ENCODE results near the gene F8. TPM values are rescaled to one million over a fixed set of nuclear protein-coding genes. Genes with fewer than 3 reads are reported as not detected.
"Not testable (repeated sequence)": the region's sequence is repeated elsewhere in the genome, so short reads cannot be mapped to it uniquely, and the experiment has no call there.

The F8 gene
- total RNA-seq, 1 experiment from 2014 or later, result 5.3 TPM

DNA sequence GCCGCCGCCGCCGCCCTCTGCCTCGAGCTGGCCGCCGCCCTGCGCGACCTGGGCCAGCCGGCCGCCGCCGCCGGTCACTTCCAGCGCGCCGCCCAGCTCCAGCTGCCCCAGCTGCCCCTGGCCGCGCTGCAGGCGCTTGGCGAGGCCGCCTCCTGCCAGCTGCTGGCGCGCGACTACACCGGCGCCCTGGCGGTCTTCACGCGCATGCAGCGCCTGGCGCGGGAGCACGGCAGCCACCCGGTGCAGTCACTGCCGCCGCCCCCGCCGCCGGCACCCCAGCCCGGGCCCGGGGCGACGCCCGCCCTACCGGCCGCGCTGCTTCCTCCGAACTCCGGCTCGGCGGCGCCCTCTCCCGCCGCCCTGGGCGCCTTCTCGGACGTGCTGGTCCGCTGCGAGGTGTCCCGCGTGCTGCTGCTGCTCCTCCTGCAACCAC, 135.7 kb downstream of the F8 start:
- not testable (repeated sequence) for DNase-seq (ENCODE audit: extremely low read depth, low read depth)

DNA sequence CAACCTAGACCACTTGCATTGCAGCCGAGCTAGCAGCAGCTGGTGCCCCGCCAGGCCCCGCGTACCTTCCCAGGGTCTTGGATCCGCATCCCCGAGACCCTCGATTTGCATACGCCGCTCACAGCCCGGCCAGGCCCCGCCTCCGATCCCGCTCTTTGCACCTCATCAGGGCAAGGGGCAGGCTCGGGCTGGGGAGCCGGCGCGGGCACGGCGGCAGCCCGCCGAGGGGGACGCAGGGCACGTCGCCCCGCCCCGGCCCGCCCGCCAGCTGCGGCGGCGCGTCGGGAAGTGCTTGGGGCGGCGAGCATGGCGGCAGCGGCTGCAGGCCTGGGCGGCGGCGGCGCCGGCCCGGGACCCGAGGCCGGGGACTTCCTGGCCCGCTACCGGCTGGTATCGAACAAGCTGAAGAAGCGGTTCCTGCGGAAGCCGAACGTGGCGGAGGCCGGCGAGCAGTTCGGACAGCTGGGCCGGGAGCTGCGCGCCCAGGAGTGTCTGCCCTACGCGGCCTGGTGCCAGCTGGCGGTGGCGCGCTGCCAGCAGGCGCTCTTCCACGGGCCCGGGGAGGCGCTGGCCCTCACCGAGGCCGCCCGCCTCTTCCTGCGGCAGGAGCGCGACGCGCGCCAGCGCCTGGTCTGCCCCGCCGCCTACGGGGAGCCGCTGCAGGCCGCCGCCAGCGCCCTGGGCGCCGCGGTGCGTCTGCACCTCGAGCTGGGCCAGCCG, 136.3 kb downstream of the F8 start, which contains the start of gene F8A1:
F8A1 (plus strand) TSS at position 287 of the 720 bp plus-strand sequence; CDS start at position 307, 20 bp downstream.
- not testable (repeated sequence) for DNase-seq (ENCODE audit: extremely low read depth, low read depth)

DNA sequence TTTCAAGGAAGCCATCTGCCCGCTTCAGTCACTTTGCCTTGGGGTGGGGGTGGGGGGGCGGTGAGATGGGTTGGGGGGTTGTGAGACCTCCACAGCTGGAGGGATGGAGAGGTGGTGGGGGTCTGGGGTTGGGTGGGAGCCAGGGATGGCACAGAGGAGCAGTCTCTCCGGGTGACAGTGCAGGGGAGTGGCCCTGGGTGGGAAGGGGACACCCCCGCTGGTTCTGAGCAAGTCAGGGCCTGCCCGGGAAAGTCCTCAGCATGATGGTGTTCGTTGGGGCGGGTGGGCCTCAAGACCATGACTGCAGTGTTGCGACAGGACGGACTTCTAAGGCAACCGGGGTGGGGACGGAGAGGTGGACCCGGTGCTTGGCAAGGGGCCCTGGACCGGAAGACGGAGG, 137.0 kb downstream of the F8 start:
- not testable (repeated sequence) for DNase-seq (ENCODE audit: extremely low read depth, low read depth)

DNA sequence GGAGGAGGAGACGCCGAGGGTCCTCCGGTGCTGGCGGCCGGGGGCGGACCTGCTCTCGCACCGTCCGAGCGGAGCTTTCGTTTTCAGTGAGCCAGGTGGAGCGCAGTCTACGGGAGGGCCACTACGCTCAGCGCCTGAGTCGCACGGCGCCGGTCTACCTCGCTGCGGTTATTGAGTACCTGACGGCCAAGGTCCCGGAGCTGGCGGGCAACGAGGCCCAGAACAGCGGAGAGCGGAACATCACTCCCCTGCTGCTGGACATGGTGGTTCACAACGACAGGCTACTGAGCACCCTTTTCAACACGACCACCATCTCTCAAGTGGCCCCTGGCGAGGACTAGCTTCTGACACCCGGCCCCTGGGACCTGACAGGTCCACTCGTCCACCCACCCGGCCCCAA, 137.5 kb downstream of the F8 start:
- not testable (repeated sequence) for DNase-seq (ENCODE audit: extremely low read depth, low read depth)

DNA sequence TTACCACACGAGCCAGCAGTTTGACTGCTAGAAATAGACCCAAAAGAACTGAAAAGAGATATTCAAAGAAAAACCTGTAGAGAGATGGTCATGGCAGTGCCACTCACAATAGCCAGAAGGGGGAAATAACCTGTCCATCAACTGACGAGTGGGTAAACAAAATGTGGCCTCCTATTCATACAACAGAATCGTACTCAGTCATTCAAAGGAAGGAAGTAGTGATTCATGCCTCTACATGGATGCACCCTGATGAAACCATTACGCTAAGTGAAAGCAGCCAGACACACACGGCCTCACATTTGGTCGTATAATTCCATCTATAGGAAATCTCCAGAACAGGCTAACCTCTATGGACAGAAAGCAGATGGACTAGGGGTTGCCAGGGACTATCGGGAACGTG, 138.5 kb downstream of the F8 start:
- DNase-seq (ENCODE audit: extremely low read depth, low read depth), result not testable (repeated sequence)

DNA sequence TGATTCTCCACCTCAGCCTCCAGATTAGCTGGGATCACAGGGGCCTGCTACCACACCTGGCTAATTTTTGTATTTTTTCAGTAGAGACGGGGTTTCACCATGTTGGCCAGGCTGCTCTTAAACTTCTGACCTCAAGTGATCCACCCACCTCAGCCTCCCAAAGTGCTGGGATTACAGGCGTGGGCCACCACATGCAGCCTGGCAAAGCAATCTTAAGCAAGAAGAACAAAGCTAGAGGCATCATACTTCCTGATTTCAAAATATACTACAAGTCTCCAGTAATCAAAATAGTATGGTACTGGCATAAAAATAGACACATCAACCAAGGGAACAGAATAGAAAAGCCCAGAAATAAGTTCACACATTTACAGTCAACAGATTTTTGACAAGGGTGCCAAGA, 149.2 kb downstream of the F8 start:
- no peak for DNase-seq (ENCODE audit: extremely low read depth, low read depth)

DNA sequence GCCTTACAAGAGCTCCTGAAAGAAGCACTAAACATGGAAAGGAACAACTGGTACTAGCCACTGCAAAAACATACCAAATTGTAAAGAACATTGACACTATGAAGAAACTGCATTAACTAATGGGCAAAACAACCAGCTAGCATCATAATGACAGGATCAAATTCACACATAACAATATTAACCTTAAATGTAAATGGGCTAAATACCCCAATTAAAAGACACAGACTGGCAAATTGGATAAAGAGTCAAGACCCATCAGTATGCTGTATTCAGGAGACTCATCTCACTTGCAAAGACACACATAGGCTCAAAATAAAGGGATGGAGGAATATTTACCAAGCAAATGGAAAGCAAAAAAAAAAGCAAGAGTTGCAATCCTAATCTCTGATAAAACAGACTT, 154.0 kb downstream of the F8 start:
- not testable (repeated sequence) for DNase-seq (ENCODE audit: extremely low read depth, low read depth)

DNA sequence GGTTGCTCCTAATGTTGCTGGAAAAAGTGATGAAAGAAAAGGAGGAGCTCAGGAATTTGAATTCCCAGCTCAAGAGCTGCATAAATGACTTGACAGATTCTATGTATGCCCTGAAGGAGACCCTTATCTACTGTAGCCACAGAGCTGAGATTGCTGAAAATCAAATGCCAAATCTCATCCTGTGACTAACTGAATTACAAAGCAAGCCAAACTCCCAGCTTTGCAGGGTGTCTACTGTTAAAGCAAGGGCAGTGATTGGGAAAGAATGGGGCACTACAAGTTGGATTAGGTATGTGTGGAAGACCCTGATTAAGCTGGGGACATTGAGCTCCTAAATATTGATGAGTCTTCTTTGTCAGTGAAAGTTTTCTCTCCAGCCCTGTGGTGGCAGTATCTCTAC, 167.3 kb downstream of the F8 start:
- no peak for DNase-seq (ENCODE audit: extremely low read depth, low read depth)

DNA sequence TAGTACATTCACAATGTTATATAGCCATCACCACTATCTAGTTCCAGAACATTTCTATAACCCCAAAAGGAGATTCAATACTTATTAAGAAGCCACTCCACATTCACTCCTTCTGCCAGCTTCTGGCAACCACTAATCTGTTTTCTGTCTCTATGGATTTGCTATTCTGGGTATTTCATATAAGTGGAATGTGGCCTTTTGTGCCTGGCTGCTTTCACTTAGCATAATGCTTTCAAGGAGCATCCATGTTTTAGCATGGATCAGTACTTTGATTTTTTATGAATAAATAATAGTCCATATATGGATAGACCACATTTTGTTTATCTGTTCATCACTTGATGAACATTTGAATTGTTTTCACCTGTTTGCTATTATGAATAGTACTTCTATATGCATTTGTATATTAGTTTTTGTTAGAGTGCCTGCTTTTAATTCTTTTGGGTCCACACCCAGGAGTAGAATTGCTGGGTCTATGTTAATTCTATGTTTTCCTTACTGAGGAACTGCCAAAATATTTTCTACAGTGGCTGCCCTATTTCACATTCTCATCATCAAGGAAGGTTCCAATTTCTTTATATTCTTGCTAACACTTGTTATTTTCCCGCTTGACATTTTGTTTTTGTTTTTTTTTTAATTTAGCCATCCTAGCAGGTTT, 171.4 kb downstream of the F8 start:
- DNase-seq (ENCODE audit: extremely low read depth, low read depth), result no peak

DNA sequence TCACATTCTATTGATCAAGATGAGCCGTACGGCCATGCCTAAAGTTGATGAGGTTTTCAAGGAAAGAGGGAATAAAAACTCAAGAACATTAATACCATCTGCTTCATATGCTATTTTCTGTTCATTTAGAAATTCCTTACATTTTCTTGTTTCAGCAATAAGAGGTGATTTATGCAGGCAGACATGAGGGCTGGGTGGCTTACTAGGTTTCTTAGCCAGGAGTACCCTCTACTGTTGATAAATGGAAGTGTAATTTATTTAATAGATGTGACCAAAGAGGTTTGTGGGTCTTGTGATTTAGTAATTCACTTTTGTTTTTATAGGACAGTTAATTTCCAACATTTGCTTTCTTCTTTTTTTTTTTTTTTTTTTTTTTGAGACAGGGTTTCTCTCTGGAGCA, 181.7 kb downstream of the F8 start:
- DNase-seq (ENCODE audit: extremely low read depth, low read depth), result peak; percentile 46

DNA sequence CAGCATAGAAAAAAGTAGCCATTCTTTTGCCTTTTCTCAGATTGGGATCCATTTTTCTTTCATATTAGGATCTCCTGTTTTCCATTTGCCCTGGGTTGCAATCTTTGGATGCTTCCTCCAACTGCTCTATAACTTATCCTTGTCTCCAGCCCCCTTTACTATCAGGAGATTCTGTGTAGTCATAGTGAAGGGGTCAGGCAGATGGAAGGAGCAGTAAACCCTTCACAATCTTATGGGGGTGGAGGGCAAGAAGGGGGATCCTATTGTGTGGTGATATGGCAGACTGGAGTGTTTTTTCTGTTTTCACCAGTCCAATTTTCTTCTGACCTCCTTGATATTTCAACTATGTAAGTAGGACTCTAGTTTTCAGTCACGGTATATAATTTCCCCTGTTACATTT, 186.4 kb downstream of the F8 start:
- no peak for DNase-seq (ENCODE audit: extremely low read depth, low read depth)

DNA sequence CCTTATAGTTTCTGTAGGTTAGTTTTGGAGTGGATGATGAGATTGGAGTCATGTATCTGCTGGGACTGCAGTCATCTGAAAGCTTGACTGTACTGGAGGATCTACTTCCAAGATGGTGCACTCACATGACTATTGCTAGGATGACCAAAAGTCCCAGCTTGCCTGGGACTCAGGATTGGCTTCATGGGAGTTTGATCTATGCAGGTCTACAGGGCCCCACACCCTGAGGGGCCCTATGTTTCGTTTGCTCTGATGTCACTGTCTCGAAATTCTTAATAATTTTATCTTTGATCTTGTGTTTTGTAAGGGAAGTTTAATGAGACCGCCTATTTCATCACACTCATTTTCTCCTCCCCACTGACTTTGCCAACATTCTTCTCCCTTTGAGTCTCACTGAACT, 188.0 kb downstream of the F8 start, which contains the start of gene SMIM9:
SMIM9 (minus strand) TSS at position 101 of the 400 bp plus-strand sequence. CDS start 3,806 bp downstream, outside the sequence.
- DNase-seq (ENCODE audit: extremely low read depth, low read depth), result no peak

DNA sequence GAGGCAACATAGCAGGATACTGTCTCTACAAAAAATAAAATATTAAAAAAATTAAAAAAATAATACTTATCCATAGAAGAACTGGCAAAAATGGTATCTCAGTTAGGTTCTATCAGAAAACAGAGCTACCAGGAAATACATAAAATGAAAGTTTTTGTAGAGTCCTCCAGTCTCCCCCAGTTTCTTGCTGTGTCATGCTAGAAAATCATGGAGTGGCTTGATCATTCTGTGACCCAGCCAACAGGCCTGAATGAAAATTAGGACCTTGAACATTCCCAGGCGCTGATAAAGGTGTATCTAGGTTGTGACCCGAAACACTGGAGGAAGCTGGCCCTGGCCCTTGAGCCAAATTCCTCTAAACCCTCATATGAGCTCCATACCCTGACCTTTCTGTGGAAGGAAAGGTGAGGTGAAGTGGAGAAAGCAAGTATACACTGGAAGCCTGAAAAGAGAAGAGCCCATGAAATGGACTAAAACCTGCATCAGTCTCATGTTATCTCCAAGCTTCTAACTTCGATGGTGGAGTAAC, 188.7 kb downstream of the F8 start:
- no peak for DNase-seq (ENCODE audit: extremely low read depth, low read depth)

DNA sequence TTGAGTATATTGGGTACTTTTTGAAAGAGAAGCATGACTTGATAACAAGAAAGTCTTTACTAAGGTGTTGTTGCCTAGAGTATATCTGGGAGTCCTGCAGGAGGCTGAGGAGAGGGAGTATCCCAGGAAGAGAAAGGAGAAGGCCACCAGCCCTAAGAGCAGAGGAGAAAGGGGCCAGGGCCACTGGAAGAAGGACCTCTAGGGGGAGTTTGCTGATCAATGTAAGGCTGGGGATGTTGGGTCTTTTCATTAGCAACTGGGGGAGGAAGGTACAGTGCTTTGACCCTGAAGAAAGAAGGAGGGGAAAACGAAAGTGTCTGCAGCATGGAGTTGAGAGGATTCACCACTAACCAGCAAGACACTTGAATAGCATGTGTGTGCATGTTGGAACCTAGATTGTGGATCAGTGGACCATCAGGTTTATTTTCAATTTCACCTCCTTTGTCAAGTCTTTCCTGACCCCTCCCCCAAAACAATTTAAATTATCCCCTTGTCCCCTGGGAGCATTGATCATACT, 192.5 kb downstream of the F8 start:
- DNase-seq (ENCODE audit: extremely low read depth, low read depth), result no peak

DNA sequence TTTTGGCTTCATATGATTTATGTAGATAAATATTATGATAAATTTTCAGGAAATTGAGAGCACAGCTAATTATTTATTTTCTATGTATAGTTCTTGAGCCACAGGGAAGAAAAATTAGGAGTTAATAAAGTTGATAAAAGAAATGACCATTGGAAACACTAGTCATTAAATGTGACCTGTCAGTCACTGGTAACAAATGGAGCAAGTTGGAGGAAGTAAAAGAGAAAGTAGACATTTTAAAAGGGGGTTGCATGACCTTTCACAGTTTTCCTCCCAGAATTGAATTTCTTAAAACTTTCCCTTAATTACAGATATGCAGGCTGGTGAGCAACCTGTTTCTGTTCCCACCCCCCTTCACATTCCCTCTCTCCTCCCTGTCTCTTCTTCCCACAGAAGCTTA, 193.4 kb downstream of the F8 start:
- no peak for DNase-seq (ENCODE audit: extremely low read depth, low read depth)

DNA sequence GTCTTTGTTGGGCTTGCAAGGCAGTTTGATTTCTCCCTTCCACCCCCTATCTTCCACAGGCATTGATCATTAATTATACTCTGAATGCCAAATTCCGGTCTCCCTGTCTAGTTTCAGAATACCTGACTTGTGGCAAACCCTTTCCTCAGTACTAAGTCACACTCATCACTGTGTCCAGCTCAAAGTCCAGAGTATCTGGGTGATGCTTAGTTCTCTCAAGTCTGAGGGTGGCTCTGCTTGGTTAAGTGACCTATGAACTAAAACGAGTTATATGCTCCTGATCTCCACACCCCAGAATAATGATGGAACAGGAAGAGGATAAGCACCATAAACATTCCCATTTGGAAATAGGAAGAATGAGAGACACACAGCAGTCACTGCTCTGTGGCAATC, 194.5 kb downstream of the F8 start:
- no peak for DNase-seq (ENCODE audit: extremely low read depth, low read depth)

DNA sequence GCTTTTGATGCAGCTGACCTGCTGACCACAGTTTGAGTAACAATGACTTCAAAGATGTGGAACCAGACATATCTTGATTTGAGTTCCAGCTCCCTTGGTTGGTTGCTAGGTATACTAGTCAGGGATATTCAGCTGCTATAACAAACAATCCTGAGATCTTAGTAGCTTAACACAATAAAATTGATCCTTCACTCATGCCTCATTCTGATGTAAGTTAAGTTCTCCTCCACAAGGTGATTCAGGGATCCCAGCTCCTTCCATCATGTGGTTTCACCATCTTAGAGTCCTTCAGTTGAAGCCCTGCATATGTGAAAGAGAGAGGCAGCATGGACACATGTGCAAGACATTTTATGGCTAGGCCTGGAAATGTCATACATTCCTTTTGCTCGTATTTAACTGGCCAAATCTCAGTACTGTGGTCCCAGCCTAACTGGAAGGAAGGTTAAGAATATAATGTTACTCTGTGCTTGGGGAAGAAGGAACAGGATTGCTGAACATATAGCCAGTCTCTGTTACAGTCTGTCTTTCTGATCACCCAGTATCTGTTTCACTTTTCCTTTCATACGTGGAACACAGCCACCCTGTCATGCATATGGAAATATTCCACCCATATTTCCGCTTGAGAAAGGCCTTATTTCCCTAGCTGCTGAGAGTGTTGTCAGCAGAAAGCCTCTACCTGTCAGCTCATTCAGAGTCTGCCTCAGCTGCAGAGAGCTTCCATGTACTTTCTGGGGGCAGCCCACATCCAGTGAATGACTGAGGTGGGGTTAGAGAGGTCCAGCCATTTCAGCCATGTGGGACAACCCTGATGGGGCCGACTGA, 195.1 kb downstream of the F8 start:
- no peak for DNase-seq (ENCODE audit: extremely low read depth, low read depth)

DNA sequence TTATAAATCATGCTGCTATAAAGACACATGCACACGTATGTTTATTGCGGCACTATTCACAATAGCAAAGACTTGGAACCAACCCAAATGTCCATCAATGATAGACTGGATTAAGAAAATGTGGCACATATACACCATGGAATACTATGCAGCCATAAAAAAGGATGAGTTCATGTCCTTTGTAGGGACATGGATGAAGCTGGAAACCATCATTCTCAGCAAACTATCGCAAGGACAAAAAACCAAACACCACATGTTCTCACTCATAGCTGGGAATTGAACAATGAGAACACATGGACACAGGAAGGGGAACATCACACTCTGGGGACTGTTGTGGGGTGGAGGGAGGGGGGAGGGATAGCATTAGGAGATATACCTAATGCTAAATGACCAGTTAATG, 196.9 kb downstream of the F8 start:
- not testable (repeated sequence) for DNase-seq (ENCODE audit: extremely low read depth, low read depth)

DNA sequence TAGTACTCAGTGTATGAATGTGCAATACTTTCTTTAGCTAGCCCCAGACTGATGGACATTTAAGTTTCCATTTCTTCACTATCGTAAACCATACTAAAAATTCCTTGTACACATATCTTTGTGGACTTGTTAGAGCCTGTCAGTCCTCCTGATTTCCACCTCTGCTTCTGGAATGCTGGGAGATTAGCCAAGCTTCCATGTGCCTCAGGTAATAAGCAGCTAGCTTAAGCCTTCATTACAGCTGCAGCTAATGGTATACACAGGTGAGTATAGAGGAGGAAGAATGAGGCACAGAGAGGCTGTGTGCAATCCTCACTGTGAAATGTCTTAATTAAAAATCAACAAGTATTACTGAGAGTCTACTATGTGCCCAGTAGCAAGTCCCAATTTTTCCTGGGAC, 197.9 kb downstream of the F8 start:
- DNase-seq (ENCODE audit: extremely low read depth, low read depth), result no peak

DNA sequence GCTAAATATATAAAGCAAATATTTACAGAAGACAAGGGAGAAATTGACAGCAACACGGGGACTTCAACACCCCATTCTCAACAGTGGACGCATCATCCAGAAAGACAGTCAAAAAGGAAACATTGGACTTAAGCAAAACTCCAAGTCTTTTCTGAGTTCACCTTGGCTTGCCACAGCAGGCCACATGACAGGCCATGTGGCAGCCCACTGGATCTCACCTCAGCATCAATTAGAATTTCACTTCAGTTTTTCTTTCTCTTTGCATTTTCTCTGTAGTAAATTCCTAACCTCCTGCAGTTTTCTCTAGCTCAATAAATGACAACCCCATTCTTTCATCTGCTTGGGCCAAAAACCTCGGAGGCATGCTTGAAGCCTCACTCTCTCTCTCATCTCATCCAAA, 200.5 kb downstream of the F8 start:
- no peak for DNase-seq (ENCODE audit: extremely low read depth, low read depth)

DNA sequence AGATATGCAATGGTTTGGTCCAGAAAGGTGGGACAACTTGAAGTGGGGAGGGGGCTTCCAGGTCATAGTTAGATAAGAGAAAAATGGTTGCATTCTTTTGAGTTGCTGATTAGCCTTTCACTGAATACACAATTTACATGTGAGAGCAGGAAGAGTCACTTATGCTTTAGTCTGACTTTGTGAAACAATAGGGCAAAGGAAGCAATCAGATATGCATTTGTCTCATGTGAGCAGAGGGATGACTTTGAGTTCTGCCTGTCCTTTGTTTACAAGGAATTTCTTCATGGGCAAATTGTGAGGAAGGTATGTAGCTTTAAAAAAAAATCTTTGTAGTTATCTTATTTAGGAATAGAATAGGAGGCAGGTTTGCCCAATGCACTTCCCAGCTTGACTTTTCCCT, 201.0 kb downstream of the F8 start:
- no peak for DNase-seq (ENCODE audit: extremely low read depth, low read depth)
